ENCODE measurements around the gene UNC5B.

DNA sequence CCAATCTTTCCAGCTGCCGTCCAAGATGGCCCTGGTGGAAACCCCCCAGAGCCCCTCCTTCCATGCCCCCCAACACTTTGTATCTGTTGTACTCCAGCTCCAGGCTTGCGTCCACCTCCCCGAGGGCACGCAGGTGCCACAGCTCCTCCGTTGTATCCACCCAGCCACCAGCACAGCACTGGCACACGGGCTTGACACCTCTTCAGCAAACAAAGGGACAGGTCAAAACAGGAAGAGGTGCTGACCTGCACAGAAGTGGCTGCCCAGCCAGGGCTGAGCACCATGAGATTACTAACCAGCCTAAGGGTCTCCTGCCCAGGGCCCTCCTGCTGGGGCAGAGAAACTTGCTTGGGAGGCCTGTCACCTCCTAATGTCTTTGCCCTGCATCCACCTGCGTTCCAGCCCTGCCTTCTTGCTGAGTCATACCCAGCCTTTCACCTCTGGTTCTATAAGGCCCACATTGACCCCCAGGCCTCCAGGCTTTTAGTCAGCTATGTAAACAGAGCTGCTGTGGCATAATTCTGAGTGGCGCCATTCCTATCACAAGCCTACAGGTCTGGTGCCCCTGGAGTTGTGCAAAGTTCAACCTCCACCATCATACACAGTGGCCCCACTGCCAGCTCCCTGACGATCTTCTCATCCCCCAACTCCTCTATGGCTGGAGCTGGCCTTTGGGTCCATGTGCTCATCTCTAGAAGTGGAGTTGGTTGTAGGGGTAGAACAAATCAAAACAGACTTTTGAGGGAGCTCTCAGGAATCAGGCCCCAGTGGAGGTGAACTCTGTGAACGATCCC is 127.6 kb downstream of the UNC5B start:
- TF ChIP-seq, protein P1, sequence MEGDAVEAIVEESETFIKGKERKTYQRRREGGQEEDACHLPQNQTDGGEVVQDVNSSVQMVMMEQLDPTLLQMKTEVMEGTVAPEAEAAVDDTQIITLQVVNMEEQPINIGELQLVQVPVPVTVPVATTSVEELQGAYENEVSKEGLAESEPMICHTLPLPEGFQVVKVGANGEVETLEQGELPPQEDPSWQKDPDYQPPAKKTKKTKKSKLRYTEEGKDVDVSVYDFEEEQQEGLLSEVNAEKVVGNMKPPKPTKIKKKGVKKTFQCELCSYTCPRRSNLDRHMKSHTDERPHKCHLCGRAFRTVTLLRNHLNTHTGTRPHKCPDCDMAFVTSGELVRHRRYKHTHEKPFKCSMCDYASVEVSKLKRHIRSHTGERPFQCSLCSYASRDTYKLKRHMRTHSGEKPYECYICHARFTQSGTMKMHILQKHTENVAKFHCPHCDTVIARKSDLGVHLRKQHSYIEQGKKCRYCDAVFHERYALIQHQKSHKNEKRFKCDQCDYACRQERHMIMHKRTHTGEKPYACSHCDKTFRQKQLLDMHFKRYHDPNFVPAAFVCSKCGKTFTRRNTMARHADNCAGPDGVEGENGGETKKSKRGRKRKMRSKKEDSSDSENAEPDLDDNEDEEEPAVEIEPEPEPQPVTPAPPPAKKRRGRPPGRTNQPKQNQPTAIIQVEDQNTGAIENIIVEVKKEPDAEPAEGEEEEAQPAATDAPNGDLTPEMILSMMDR (optimal IDR thresholded peaks at IDR 0.05 in 1 of 3, IDR thresholded peaks at IDR 0.05 in 1 of 3, conservative IDR thresholded peaks at IDR 0.05 in 1 of 3; ENCODE audit: extremely low read depth in 1 of 3, insufficient read depth in 2 of 3, low read length in 3 of 3) = no peak
- no peak for TF ChIP-seq EZH2 (IDR thresholded peaks at IDR 0.05; ENCODE audit: low read length)
